GM21360 (cell line): Measurements from ENCODE around the gene FEN1.

Experiments
- ATAC-seq: cut with Tn5 transposase; IDR thresholded peaks from one replicate; pipeline ENCODE4 v1.9.1; 2021; ENCODE audit warnings: mild to moderate bottlenecking, moderate library complexity; ENCODE audit not compliant: unreplicated experiment

FEN1 gene

DNA sequence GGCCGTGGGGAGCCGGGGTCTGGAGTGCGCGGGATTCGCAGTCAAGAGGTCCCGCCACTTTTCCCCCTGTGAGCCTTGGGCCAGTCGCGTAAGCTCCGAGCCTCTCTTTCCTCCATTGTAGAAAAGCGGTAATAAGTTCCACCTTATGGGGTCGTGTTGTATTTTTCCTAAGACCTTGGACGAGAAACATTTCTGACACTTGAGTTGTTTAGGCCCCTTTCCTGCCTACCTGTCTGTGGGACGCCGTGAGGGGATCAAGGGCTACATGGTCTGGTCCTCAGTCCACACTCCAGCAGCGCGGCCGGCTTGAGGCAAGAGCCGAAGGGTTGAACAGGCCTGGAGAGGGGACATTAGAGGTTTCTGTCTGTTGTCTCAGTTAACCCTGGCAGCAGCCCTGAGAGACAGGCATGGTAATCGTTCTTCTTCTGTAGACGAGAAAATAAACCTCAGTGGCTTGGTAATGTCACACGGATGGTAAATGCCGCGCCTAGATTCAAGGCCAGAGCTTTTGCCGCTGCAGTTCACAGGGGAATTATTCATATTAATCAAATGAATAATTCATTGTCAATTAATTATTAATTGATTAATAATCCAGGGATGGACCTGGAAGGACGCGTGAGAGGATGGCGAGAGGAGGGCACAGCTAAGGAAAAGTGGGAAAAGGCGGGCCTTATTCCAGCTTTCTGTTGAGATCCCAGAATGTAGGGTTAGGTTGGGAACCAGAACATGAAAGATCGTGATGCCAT lies 545 bp downstream of the FEN1 start:
- no peak for ATAC-seq

DNA sequence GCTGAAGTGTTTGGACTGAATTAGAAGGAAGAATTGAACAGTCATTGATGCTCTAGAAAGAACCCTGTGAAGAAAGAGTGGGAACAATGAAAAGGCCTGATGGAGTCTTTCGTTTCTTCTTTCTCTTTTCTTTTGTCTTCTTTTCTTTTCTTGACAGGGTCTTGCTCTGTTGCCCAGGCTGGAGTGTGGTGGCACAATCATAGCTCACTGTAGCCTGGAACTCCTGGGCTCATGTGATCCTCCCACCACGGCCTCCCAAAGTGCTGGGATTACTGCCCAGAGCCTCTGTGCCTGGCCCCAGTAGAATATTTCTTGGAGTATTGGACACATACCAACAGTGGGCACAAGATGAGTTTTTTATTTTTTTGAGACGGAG lies 1.1 kb downstream of the FEN1 start:
- ATAC-seq = no peak

DNA sequence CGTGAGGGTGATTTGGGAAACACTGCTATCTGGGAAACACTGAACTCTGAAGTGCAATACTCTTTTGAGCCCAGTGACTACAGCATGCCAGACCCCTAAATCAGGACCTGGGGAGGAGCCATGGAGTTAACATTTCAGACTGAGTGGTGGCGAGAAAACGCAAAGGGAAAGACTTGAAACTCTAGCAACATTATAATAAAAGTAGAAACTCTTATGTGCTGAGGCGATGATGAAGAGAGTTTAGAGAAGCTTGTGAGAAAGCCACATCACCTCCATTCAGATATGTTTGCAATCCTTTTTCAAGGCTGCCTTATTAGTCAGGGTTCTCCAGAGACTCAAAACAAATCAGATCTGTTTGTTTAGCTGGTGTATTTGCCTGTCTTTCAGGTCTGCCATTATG lies 1.9 kb downstream of the FEN1 start:
- ATAC-seq = no peak

DNA sequence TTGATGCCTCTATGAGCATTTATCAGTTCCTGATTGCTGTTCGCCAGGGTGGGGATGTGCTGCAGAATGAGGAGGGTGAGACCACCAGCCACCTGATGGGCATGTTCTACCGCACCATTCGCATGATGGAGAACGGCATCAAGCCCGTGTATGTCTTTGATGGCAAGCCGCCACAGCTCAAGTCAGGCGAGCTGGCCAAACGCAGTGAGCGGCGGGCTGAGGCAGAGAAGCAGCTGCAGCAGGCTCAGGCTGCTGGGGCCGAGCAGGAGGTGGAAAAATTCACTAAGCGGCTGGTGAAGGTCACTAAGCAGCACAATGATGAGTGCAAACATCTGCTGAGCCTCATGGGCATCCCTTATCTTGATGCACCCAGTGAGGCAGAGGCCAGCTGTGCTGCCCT lies 2.7 kb downstream of the FEN1 start:
- no peak for ATAC-seq

DNA sequence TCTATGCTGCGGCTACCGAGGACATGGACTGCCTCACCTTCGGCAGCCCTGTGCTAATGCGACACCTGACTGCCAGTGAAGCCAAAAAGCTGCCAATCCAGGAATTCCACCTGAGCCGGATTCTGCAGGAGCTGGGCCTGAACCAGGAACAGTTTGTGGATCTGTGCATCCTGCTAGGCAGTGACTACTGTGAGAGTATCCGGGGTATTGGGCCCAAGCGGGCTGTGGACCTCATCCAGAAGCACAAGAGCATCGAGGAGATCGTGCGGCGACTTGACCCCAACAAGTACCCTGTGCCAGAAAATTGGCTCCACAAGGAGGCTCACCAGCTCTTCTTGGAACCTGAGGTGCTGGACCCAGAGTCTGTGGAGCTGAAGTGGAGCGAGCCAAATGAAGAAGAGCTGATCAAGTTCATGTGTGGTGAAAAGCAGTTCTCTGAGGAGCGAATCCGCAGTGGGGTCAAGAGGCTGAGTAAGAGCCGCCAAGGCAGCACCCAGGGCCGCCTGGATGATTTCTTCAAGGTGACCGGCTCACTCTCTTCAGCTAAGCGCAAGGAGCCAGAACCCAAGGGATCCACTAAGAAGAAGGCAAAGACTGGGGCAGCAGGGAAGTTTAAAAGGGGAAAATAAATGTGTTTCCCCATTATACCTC lies 3.3 kb downstream of the FEN1 start:
- ATAC-seq = no peak

DNA sequence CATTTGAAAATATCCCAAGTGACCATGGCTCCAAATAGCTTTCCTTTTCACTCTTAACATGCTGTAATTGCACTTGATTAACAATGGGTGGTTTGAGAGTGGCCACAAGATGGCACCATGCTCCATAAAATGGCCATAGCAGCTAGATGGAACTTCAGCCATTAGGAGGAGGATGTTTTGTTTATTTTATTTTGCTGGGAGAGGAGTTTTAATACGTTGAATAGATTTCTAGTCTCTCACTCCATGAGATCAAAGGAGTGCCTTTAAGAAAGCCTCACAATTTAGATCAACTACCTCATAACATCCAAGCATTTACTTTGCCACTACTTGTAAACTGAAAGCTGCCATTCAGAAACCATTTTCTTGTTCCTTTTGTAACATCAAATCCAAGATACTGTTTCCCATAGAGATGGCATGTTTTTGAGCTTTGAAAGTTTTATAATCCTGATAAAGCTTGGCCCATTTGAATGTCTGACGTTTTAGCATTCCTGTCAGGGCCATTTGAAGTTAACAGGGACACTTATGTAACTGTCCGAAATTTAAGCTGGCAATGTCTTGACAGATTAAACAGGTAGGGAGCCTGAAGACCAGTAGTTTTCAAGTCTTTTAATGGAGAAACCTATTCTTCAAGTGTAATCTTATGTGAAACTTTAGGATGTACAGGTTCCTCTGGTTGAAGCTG lies 4.7 kb downstream of the FEN1 start:
- no peak for ATAC-seq

DNA sequence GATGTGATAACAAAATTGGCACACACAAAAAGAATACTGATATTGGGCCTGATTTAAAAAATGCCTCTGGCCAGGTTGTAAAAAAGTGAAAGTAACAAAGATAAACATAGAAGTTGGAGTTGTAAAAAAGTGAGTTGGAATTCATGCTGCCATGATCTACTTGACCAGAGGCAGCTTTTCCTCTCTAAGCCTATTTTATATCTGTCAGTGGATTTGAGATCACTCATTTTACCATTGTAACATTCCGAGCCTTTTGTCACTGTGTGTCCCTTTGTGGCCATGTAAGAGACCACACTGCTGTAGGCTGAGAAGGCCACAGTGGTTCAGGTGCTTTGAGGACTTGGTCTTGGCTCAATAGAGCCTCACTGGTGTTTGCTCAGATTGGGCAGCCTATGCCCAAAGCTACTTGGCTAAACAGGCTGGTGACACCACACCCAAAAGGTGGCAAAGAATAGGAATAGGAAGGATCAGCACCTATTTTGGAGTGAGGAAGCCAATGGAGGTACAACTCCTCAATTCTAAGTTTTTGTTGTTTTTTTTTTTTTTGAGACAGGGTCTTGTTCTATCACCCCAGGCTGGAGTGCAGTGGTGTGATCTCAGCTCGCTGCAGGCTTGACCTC lies 7.1 kb downstream of the FEN1 start:
- ATAC-seq = no peak

DNA sequence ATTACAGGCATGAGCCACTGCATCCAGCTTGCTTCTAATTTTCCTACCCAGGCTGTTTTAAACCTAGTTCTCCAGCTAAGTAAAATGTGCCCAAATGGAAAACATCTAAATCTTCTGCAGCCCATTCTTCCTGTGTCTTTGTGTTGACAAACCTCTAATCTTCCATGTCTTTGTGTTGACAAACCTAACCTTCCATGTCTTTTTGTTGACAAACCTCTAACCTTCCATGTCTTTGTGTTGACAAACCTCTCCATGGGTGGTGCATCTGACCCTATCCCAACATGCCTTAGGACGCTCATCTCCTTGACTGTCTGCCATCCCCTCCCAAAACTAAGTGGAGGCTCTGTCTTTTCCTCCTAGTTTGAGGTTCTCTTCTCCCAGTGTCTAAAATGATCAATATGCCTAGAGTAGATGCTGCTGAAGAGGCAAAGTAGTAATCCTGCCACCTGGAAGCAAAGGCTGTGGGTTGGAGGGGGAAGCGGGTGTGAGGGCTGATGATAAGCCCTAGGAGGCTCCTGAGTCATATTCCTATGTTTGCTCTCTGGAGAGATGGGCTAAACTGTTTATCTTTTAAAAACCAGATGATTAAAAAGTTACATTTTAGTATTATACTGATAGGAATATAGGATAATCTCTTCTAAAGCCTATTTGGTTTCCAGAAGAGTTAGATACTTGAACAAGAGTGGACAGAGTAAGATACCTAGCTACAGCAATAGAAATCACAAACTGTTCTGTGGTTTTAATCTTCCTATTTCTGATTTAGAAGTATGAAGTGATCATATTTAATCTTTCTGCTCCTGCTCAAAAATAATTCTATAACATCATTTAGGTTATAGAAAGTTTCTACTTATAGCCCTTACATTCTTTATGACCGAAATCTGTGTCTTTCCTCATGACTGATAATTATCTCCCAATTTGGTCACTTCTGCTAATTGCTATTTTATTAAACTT lies 7.9 kb downstream of the FEN1 start:
- no peak for ATAC-seq

DNA sequence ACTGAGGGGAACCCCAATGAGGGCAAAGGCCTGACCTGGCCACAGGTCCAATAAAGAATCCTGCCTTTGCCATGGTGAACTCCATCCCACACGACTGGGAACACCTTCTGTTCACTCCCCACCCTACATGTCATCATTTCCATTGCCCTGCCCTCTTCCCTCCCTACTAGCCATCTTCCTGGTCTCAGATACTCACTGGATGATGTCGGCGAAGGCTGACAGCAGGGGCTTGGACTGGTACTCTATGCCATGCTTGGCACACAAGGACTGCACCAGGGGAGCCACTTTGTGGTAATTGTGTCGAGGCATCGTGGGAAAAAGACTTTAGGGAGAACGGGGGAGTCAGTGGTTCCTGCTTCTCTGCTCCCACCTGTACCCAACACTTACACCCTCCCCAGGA lies 9.9 kb downstream of the FEN1 start:
- ATAC-seq = no peak

DNA sequence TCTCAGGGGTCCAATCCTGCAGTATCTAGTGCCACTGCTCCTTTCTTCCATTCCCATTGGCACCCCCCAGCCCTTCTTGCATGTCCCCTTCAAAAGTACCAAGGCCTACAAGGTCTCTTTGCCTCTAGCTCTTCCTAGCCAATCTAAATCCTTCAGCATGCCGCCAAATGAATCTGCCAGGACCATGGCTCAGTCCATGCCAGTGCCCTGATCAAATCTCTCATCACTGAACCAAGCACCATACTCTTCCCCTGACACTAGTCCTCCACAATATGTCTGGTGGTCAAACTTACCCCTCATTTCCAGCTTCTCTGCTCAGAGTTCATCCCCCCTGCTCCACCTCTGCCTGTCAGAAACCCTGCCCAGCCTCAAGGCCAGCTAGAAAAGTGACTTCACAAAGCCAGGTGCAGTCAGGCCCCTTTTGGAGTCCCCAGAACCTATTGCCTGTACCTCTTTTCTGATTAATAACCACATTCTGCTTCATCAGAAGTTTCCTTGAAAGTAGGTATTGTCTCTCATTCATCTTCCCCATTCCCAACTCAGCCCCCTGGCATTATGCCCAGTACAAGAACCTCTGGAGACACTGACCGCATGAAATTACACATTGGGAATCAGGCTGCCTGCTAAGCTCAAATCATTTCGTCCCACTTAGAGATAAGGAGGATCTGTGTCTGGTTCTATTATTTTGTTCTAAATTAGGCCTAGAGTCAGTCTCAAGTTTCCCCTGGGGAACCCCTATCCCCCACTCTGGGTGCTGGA lies 11.4 kb downstream of the FEN1 start:
- no peak for ATAC-seq

DNA sequence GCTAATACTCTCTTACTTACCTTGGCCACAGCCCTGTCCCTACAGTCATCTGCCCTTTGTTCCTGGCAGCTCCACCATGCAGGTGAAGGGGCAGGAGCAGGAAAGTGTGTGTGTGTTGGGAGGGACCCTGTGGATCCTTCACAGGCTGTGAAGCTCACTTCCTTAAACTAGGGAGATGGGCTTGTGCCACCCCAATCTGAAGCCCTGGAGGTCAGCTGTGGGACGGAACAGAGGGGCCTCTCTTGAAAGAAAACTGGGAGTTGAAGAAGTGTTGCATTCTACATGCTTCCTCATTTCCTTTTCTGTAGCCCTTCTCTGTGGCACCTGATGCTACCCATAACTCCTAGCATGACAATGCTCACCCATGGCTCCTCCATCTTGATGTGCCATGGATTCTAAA lies 12.4 kb downstream of the FEN1 start:
- no peak for ATAC-seq

DNA sequence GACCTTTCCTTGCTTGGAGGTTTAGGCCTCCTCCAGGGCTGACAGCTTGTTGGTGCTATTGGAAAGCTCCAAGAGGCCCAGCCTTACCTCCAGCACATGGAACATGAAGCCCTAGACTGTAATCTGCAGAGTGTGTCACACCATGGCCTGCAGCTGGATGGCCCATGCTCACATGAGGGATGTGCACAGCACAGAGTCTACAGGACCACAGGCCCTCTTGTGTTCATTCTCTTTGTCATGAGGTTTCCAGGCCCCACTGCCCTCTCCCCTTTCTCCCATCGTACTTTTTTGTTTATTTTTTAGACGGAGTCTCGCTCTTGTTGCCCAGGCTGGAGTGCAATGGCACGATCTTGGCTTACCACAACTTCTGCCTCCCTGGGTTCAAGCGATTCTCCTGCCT lies 14.1 kb downstream of the FEN1 start:
- no peak for ATAC-seq

DNA sequence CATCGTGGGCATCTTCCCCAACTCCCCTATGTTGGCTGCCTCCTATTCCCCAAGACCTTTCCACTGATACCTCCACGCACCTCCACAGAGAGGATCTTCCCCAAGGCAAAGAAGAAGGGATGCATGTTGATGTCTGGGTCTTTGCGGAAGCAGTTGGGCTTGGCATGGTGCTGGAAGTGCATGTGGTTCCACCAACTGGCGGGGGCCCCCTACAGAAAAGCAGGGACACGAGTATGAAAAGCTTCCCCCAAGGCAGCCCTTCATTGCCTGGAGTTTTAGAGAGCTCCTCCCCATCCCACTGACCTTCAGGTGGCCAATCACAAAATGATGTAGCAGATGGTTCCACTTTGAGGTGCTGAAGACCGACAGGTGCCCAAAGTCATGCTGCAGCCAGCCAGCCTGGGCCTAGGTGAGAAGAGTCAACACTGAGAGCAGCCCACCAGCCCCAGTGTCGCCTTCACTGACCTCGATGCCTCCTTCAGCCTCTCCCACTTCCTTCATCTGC lies 18.0 kb downstream of the FEN1 start:
- ATAC-seq = no peak

DNA sequence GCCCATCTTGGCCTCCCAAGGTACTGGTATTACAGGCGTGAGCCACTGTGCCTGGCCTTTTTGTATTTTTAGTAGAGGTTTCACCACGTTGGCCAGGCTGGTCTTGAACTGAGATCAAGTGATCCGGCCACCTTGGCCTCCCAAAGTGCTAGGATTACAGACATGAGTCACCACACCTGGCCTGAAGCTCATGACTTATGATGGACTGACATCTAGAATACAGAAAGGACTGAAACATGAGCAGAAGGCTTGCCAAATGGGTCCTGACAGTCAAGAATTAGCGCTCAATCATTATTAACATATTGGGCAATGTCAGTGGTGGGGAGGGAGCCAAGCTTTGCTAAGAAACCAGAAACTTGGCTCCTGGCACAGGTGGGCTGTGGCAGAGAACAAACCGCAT lies 19.1 kb downstream of the FEN1 start:
- ATAC-seq = no peak

DNA sequence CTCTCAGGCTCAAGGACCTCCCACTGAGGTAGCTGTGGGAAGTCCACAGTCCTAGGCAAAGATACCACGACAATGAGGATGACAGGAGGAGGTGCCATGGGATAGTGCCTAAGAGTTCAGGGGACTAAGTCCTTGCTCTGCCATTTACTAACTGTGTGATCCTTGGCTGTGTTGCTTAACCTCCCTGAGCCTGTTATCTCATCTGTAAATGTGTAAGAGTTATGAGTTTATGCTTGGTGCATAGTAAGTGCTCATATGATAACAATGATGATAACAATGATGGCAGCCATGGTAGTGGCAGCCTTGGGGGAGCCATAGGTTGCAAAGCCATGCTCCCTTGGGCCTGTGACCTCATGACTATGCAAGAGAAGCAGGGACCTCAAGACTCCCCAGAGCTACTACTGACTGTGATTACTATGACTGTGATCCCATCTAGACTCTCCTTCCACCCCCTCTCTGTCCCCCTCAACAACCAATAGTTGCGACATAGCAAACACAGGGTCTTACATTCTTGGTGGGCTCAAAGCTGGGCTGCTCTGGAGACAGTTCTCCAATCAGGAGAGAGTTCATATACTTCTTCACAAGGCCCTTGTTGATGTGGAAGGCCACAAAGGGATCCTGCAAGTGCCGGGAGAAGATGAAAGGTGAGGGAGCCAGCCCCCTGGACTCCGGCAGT lies 20.2 kb downstream of the FEN1 start:
- ATAC-seq = no peak

DNA sequence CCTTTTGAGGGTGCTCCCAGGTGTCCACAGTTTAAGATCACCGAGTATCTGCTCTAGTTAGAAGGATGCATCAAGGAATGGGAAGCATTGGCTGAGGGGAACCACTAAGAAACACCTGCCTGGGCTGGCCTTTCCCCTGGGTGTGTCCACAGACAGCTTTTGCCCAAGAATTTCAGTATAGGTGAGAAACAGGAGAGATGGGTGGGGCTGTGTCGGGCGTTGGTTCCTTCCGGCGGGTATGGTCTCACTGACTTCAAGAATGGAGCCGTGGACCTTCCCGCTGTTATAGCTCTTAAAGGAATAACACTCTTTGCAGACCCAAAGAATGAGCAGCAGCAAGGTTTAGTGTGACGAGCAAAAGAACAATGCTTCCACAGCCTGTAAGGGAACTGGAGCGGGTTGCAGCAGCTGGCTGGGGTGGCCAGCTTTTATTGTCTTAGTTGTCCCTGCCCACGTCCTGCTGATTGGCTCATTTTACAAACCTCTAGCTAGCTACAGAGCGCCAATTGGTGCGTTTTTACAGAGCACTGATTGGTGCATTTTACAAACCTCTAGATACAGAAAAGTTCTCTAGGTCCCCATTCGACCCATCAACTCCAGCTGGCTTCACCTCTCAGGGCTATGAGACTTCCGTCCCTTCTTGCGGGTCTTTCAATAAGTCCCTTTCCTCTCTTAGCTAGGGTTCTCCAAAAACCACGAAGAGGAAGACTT lies 21.7 kb downstream of the FEN1 start:
- ATAC-seq = no peak

DNA sequence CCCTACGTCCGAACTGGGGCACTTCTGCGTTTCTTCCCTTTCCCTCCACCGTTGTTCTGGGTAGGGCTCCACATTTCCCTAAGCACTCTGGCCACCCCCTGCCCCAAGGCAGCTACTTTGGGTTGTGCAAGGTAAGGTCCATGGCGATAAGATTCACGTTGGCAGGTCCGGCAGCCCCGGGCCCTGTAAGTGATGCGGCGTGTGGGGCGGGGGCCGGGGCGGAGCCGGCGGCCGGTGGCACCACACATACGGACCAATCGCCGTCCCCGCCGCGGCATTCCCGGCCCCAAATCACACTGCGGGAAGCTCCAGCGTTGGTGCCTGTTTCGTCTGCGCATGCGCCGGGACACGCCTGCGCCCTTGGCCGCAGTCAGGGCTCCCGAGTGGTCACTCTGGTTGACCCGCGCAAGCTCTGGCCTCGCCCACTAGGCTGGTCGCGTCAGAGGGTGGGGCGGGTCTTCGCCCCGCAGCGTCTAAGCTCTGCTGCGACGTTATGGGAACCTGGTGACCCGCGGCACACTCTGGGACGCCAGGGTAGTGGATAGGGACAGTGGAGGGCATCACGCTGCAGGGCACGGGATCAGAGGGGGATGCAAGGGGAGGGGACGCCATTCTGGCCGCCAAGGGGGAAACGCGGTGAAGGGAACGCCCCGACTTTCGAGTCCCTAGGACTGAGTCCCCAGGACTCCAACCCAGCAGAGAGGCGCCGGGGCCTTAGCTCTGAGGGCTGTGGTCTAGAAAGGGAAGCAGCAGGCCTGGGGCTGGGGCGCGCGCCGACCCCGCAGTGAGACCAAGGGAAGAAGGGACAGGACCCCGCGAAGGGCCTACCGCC lies 22.5 kb downstream of the FEN1 start:
- ATAC-seq = peak; percentile 45
